Activated naive CD4-positive, alpha-beta T cell treated with Interleukin-2 at 50 U/mL for 16 hours (primary cell): ENCODE results near the gene UCK2.

Source experiments
- DNase-seq: peaks from one replicate; pipeline ENCODE4 v3.0.0-alpha.2; 2020

Gene UCK2

GRCh38 chr1:165904948-165905347 is 77.5 kb downstream of the UCK2 start:
- no peak for DNase-seq

- DNase-seq = no peak
Observed at GRCh38 chr1:165905853-165906252, 78.4 kb downstream of the UCK2 start.

- no peak for DNase-seq
Observed at GRCh38 chr1:165907256-165907857, 79.9 kb downstream of the UCK2 start.

GRCh38 chr1:165910764-165911421 is 83.5 kb downstream of the UCK2 start:
- no peak for DNase-seq

DNA sequence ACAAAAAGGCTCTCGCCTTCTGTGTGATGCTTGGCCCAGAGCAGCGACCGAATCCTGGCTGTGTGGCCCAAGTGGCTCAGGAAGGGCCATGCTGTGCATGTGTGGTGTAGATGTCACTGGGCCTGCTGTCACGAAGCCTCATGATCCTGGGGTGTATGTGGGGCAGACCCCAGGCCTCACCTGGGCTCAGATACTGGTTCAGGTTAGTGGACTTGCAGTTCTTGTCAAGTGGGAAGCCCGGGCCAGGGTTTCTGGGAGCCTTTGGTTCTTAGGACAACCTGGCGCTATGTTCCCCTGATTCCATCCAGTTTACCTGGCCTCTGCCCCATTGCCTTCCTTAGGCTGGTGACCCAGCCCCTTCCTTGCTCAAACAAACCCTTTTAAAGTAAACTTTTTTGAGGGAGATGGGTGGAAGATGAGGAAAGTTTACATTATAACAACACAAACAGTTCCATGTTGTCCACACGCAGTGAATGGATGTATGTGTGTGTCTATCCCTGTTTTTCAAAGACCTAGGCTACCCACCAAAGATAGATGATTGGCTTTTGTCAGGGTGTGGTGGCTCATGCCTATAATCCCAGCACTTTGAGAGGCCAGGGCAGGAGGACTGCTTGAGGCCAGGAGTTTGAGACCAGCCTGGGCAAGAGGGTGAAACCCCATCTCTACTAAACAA is 84.3 kb downstream of the UCK2 start:
- DNase-seq = no peak

DNA sequence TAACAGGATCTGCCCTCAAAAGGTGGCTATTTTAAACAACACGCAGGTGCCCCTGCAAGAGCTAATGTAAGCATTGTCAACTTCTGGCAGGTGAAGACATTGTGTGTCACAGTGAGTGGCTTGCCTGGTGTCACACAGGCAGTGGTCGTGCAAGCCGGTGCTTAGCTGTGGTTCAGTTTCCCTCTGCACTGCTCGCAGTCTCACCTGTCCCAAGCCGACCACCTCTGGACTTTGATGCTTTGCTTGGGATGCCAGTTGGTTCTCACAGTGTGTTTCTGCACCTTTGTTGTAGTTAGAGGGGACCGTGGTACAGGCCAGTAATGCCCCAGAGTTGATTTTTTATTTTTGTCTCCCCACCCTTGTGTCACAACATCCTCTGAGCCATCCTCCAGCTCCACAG is 85.2 kb downstream of the UCK2 start:
- no peak for DNase-seq

- peak; percentile 64 for DNase-seq
Observed at GRCh38 chr1:165914136-165914798, 86.9 kb downstream of the UCK2 start.

GRCh38 chr1:165915480-165915879 is 88.1 kb downstream of the UCK2 start:
- DNase-seq = no peak

- DNase-seq = no peak
Observed at GRCh38 chr1:165915932-165916348, 88.5 kb downstream of the UCK2 start.

- DNase-seq = no peak
Observed at GRCh38 chr1:165917166-165917565, 89.8 kb downstream of the UCK2 start.

DNA sequence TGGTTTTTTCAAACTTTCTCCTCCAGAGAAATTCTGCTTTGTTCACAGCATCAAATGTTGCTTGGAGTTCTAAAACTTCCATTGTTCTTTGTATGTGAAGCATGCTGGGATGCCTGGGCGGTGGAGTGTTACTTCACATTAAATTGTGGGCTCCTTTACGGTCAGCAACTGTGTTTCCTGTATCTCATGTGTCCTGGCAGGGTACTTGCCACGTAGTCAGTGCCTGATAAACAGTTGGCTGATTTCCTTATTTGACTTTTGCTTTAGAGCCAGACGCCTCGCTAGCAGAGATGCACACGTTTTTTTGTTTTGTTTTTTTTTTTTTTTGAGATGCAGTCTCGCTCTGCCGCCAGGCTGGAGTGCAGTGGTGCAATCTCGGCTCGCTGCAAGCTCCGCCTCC is 96.7 kb downstream of the UCK2 start:
- no peak for DNase-seq

DNA sequence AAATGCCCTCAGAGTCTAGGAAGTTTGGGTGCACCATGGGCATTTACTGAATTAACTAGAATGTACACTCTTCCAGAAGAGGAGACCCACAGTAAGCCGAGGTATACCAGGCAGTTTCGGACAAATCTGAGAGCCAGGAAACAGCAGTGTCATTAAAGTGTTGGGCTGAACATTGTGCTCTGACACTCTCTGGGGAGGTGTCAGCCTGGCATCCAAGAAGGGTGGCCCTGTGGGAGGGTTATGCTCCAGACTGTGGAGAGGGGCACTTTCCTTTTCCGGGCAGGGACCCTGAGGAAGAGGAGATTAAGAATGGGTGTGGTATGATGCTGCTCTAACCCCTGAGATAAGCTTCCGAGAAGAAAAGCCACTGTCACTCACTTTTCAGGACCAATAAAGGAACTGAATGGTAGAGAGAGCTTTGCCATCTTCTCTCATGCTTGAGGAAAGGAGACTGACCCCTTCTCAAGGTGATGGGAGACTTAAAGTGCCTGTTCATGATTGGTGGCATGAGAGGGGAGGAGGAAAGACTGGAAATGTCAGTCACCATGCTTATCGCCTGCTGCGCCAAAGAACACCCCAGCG is 98.2 kb downstream of the UCK2 start:
- no peak for DNase-seq

- DNase-seq = no peak
Observed at GRCh38 chr1:165927169-165927568, 99.8 kb downstream of the UCK2 start.

- DNase-seq = peak; percentile 40
Observed at GRCh38 chr1:165928075-165928731, 100.8 kb downstream of the UCK2 start.

DNA sequence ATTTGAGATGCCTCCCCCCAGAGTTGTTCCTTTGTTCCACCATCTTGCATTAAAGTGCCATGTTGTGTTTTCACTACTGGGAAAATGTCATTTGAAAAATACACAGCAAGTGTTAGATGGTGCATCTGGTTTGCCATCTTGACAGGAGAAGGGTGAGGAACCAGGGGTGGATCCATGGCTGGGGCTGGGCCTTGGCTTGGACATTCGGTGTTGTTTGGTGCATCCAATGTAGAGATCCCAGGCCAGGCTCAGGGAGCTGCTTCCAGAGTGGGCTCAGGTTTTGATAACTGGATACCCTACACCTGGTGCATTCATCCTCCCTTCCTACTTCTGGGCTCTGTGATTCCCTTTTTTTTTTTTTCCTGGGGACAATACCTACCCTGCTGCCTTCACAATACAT is 103.5 kb downstream of the UCK2 start:
- no peak for DNase-seq

DNA sequence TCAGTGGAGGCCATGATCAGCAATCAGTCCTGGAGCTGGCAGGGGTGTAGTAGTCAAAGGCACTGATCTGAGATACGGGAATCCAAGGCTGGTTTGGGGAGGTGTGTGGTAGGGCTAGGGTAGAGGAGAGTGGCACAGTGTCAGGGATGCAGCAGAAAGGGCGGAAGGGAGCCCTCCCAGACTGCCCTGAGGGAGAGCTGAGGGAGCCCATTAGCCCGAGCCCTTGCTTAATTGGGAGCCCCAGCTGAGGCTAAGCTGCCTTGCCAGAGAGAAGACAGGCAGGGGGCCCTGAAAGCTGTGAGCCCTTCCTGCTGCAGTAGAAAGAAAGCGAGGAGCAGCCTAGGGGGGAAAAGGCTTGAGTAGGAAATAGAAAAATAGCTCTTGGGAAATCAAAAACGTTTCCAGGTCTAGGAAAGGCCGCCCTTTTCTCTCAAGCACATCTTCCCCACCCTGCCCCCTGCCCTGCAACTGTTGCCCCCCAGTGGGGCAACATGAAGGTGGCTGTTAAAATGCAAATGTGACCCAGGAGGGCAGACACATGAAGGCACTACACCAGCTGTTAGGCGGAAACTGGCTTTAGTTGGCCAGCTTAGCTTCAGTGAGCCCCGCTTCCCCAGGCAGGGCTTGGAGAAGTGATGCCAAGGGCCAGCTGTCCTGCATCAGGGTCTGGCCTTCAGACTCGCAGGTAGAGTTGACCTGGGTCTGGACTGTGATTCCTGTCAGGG is 106.2 kb downstream of the UCK2 start:
- no peak for DNase-seq

DNA sequence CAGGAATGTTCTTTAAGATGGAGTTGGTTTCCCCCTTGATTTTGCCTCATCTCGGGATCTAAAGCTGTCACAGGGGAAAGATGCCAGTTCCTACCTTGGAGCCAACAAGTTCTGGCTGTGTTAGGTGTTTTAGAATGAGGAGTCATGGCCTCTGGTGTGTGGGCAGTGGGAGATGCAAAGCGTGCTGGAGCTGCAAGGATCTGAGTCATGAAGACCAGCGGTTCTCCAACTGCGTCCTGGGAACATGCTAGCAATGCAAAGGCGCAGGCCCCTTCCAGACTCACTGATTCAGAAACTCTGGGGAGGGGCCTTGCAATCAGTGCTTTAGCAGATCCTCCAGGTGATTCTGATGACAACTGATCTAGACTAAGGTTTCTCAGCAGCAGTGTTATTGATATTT is 109.1 kb downstream of the UCK2 start:
- no peak for DNase-seq

DNA sequence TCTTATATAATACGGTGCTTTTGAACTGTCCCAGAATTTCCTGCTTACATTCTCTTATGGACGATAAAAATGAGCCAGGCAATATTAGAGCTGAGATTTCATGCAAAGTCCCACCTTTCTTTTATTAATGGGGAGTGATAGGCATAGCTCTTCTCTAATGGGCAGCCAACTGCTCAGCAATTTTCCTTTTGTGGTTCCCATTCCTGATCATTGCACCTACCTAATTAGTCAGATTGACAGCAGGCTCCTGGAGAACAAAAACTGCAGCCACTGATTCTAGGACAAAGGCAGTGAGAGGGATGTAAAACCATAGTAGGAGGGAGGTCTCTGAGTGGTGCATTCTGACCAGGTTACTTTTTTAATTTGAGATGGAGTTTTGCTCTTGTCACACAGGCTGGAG is 110.4 kb downstream of the UCK2 start:
- DNase-seq = no peak

DNA sequence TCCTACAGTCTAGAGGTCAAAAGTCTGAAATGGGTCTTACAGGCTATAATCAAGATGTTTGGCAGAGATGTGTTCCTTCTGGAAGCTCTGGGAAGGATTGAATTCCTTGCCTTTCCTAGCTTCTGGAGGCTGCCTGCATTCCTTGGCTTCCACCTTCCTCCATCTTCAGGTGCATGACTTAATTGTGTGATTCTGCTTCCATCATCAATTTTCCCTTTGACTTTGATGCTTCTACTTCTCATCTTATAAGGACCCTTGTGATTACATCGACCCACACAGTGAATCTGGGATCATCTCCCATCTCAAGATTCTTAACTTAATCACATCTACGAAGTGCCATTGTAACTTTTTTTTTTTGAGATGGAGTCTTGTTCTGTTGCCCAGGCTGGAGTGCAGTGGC is 111.4 kb downstream of the UCK2 start:
- DNase-seq = no peak

GRCh38 chr1:165941531-165941930 is 114.1 kb downstream of the UCK2 start:
- DNase-seq = no peak

GRCh38 chr1:165942062-165942461 is 114.6 kb downstream of the UCK2 start:
- DNase-seq = no peak

DNA sequence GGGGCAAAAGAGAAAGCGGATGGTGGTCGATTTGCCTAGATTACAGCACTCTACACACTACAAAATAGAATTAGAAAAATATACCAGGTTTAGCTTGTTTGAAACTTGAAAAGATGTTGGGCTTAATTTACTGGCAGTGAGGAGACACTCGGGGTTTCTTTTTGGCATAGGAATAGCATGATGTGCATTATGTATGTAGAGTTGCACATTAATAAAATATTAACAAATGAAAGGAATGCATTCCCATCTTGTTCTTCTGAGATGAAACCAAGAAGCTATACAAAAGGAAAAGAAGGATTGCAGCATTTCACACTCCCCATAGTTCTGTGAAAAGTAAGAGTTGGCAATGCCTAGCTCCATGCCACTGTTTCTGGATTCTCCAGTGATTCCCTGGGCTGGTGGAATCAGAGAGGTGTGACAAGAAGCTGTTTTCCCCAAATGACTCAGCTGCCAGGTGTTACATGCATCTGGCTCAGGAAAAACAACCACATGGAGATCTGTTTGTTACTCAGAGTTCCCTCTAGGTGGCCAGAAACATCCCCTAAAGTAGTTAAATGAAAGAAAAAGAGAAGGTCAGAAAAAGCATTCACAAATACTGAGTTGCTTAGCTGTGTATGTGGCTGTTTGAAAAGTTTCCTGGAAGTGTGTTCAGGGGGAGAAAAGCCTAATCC is 115.6 kb downstream of the UCK2 start:
- DNase-seq = no peak
